GM12878 (cell line): ENCODE measurements around the gene WDR59. TPM values are rescaled to one million over a fixed set of nuclear protein-coding genes. Genes with fewer than 3 reads are reported as not detected.
A peak's percentile ranks its signal among the peaks of the same experiment; 100 is the strongest.

Experiments
- ATAC-seq: fragments of 200-7000 bp; cut with Tn5 transposase; 3 replicates; pipeline ENCODE4 v1.9.1; 2020; ENCODE audit warnings: mild to moderate bottlenecking, moderate library complexity
- BruUV-seq: library from RNA; stranded (reverse); fragments of 400-500 nt; replicated peaks from 2 replicates; lab custom pipeline; 2021; lab: Mats Ljungman, UMichigan
- CTCF ChIA-PET: fragments of 300-600 bp; sonication (Branson Sonifier 250); formaldehyde crosslinking; extraction: SDS; loops from one replicate; lab custom pipeline; 2021; ENCODE audit warnings: inconsistent platforms; lab: Yijun Ruan, JAX
- POLR2A ChIA-PET: fragments of 350-600 bp; formaldehyde crosslinking; extraction: SDS; loops from one replicate; lab custom pipeline; 2021; ENCODE audit warnings: inconsistent platforms; lab: Charles Lee
- RAD21 ChIA-PET: fragments of 300-600 bp; sonication (Branson Sonifier 250); formaldehyde crosslinking; loops from one replicate; lab custom pipeline; 2023; ENCODE audit warnings: antibody characterized with exemption; ENCODE audit not compliant: unreplicated experiment; lab: Charles Lee
- SMC1A ChIA-PET: fragments of 300-600 bp; sonication (Branson Sonifier 250); formaldehyde crosslinking; loops from one replicate; lab custom pipeline; 2023; ENCODE audit not compliant: unreplicated experiment, uncharacterized antibody; lab: Charles Lee
- DNase-seq: peaks from one replicate; pipeline ENCODE4 v3.0.0-alpha.2; 2011; ENCODE audit warnings: low read depth, low spot score
- FAIRE-seq: peaks from 3 replicates; lab custom pipeline; 2011; peaks lifted over from hg19 to GRCh38; lab: Jason Lieb, UNC
- H2AFZ ChIP-seq: 2 replicates; pipeline ENCODE4 v1.6.0; 2011; ENCODE audit warnings: low read depth, low read length, control low read depth; ENCODE audit not compliant: control insufficient read depth
- H3K27ac ChIP-seq: 2 replicates; pipeline ENCODE4 v1.5.1; 2011; ENCODE audit warnings: control low read depth; ENCODE audit not compliant: control insufficient read depth, insufficient read depth
- H3K27me3 ChIP-seq, 2 experiments: replicated peaks in 1 of 2; 2 replicates each; pipeline versions ENCODE4 v1.6.0 to v1.6.1; 2011; ENCODE audit warnings: low read length in 1 of 2; ENCODE audit not compliant: control insufficient read depth in 2 of 2, insufficient read depth in 2 of 2
- H3K36me3 ChIP-seq, 2 experiments: 2 replicates each; pipeline ENCODE4 v1.5.1; 2011; ENCODE audit warnings: low read length in 1 of 2; ENCODE audit not compliant: control insufficient read depth in 2 of 2, insufficient read depth in 2 of 2
- H3K4me1 ChIP-seq: 2 replicates; pipeline ENCODE4 v1.6.1; 2011; ENCODE audit warnings: mild to moderate bottlenecking, low read length, moderate library complexity, mixed read lengths; ENCODE audit not compliant: control insufficient read depth, insufficient read depth
- H3K4me2 ChIP-seq: 2 replicates; pipeline ENCODE4 v1.6.0; 2011; ENCODE audit warnings: control low read depth; ENCODE audit not compliant: control insufficient read depth, insufficient read depth
- H3K4me3 ChIP-seq: fragments of 200-600 bp; sonication (generic); 2 replicates; pipeline ENCODE4 v1.5.1; 2016
- H3K79me2 ChIP-seq: 2 replicates; pipeline ENCODE4 v1.6.0; 2011; ENCODE audit warnings: low read length; ENCODE audit not compliant: control insufficient read depth, insufficient read depth
- H3K9ac ChIP-seq: 2 replicates; pipeline ENCODE4 v1.8.0; 2011; ENCODE audit warnings: low read length, control low read depth, mixed read lengths; ENCODE audit not compliant: control insufficient read depth, insufficient read depth
- H3K9me3 ChIP-seq: replicated peaks from 3 replicates; pipeline ENCODE4 v1.5.1; 2011; ENCODE audit warnings: mild to moderate bottlenecking, low read length; ENCODE audit not compliant: control insufficient read depth, insufficient read depth
- H4K20me1 ChIP-seq: 2 replicates; pipeline ENCODE4 v1.6.0; 2011; ENCODE audit not compliant: control insufficient read depth, insufficient read depth
- CEBPZ ChIP-seq: fragments of 150-350 bp; IDR thresholded peaks from 2 replicates; pipeline ENCODE4 v1.6.1; 2016; ENCODE audit warnings: low read depth, low read length
- ETV6 ChIP-seq, 2 experiments: fragments of 450-650 bp in 1 of 2; IDR thresholded peaks in 1 of 2; conservative IDR thresholded peaks in 1 of 2; 2 replicates each; pipeline ENCODE4 v1.6.1; 2014; ENCODE audit warnings: antibody characterized with exemption in 1 of 2, borderline replicate concordance in 1 of 2, low read depth in 1 of 2, mild to moderate bottlenecking in 1 of 2, moderate library complexity in 1 of 2
- EZH2 ChIP-seq: IDR thresholded peaks from 2 replicates; pipeline ENCODE4 v1.6.1; 2012; ENCODE audit warnings: low read depth, mild to moderate bottlenecking, control low read depth, inconsistent platforms, low read length, borderline replicate concordance; ENCODE audit not compliant: control insufficient read depth
- HCFC1 ChIP-seq: fragments of 150-350 bp; IDR thresholded peaks from 2 replicates; pipeline ENCODE4 v1.6.1; 2014; ENCODE audit warnings: low read length
- JUNB ChIP-seq: IDR thresholded peaks from 2 replicates; pipeline ENCODE4 v1.6.1; 2016; ENCODE audit warnings: antibody characterized with exemption, mild to moderate bottlenecking
- KDM1A ChIP-seq: fragments of 200-600 bp; sonication (generic); IDR thresholded peaks from 2 replicates; pipeline ENCODE4 v1.6.1; 2016; ENCODE audit warnings: borderline replicate concordance
- POU2F2 ChIP-seq: IDR thresholded peaks from 3 replicates; pipeline ENCODE4 v1.6.1; 2011; ENCODE audit warnings: low read depth, mild to moderate bottlenecking, low read length, borderline replicate concordance
- RUNX3 ChIP-seq: IDR thresholded peaks from 2 replicates; pipeline ENCODE4 v1.6.1; 2012; ENCODE audit warnings: low read length, inconsistent platforms
- SMC3 ChIP-seq: IDR thresholded peaks from 2 replicates; pipeline ENCODE4 v1.6.1; 2011; ENCODE audit warnings: low read length, improper control_type of control experiment, borderline replicate concordance
- SRF ChIP-seq, 2 experiments: IDR thresholded peaks; 2 replicates each; pipeline ENCODE4 v1.6.1; 2011; ENCODE audit warnings: low read depth in 2 of 2, low read length in 2 of 2, mild to moderate bottlenecking in 1 of 2, moderate library complexity in 1 of 2
- SUPT20H ChIP-seq: IDR thresholded peaks from 2 replicates; pipeline ENCODE4 v1.6.1; 2011; ENCODE audit warnings: low read depth, mild to moderate bottlenecking, low read length, moderate library complexity, borderline replicate concordance; ENCODE audit not compliant: control insufficient read depth
- ZNF207 ChIP-seq: fragments of 450-650 bp; IDR thresholded peaks from 2 replicates; pipeline ENCODE4 v1.6.1; 2014; ENCODE audit warnings: antibody characterized with exemption, mild to moderate bottlenecking, borderline replicate concordance
- WGBS: methylation state at CpG from one replicate; pipeline ENCODE4 v1.1.6; 2016; ENCODE audit warnings: low lambda C conversion rate; ENCODE audit not compliant: insufficient replicate concordance, insufficient coverage; ENCODE audit errors: missing lambda C conversion rate; 5-methylcytosine and 5-hydroxymethylcytosine counted together
- in situ Hi-C: fragments of 300-500 bp; cut with MboI; formaldehyde crosslinking; loops from 9 replicates; pipeline ENCODE4 v1.14.3; 2018; ENCODE audit warnings: mixed read lengths
- intact Hi-C: fragments of 100-400 bp; cut with micrococcal nuclease; formaldehyde crosslinking; loops from one replicate; pipeline ENCODE4 v1.14.2; 2022; ENCODE audit not compliant: unreplicated experiment
- polyA plus RNA-seq, 11 experiments: library from polyadenylated mRNA; depleted of rRNA in 4 of 11; unstranded in 6 of 11; stranded (reverse) in 5 of 11; fragments of >200 nt; fragmentation: Nextera tagmentation in 4 of 11; fragmentation: Illumina TruSeq in 1 of 11; extraction: Ambion mirVana in 4 of 11; extraction: Trizol in 1 of 11; gene quantifications; 1 replicate in 1 of 11; 2 replicates in 10 of 11; pipeline versions ENCODE4 v1.2.1 to v1.2.3, GENCODE V29; 2011 to 2016; ENCODE audit warnings: inconsistent platforms in 2 of 11, missing spikeins in 2 of 11, low read depth in 1 of 11
- total RNA-seq, 4 experiments: library from RNA; depleted of rRNA in 3 of 4; stranded (reverse); fragments of >200 nt in 3 of 4; fragmentation: Illumina TruSeq in 1 of 4; extraction: Trizol in 1 of 4; gene quantifications; 2 replicates each; pipeline versions ENCODE4 v1.2.1 to v1.2.3, GENCODE V29; 2013 to 2021
- TF ChIP-seq, protein P1 (sequence below): IDR thresholded peaks from 2 replicates; pipeline ENCODE4 v1.6.1; 2012; ENCODE audit warnings: low read depth, low read length, improper control_type of control experiment

The WDR59 gene
- total and polyA plus RNA-seq, 10 of the 15 experiments (the other 5 are each of a cell fraction or from before 2014, with no cell fraction given) = 9.7 to 78.4 (median 24.5) TPM

DNA sequence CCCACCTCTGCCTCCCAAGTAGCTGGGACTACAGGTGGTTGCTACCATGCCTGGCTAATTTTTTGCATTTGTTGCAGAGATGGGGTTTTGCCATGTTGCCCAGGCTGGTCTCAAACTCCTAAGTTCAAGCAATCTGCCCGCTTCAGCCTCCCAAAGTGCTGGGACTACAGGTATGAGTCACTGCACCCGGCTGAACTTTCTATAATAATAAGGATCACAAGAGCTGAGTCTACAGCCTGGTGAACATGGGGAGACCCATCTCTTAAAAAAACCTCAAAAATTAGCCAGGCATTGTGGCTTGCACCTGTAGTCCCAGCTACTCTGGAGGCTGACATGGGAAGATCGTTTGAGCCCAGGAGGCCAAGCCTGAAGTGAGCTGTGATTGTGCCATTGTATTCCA, 53.5 kb downstream of the WDR59 start:
- in situ Hi-C loops = no loop called here
- POLR2A ChIA-PET = no interaction called here
- no peak for DNase-seq

More for the DNA sequence above, 53.5 kb downstream of the WDR59 start:
- no peaks in the 10 kb centered on the region for H3K27me3 ChIP-seq
- peak; percentile 55; the same call in 1 of the 2 replicates for TF ChIP-seq JUNB
- no peak for TF ChIP-seq SMC3
- no peak for TF ChIP-seq HCFC1
- TF ChIP-seq POU2F2 = no peak
- no peak for TF ChIP-seq SRF (IDR thresholded peaks at IDR 0.05; ENCODE audit: low read depth in 2 of 2, low read length in 2 of 2)
- no peak for TF ChIP-seq ZNF207
- no peak for TF ChIP-seq SUPT20H
- TF ChIP-seq, protein P1, sequence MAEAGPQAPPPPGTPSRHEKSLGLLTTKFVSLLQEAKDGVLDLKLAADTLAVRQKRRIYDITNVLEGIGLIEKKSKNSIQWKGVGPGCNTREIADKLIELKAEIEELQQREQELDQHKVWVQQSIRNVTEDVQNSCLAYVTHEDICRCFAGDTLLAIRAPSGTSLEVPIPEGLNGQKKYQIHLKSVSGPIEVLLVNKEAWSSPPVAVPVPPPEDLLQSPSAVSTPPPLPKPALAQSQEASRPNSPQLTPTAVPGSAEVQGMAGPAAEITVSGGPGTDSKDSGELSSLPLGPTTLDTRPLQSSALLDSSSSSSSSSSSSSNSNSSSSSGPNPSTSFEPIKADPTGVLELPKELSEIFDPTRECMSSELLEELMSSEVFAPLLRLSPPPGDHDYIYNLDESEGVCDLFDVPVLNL = no peak
- no peak for TF ChIP-seq ETV6 (conservative IDR thresholded peaks at IDR 0.05 in 1 of 2, IDR thresholded peaks at IDR 0.05 in 1 of 2; ENCODE audit: borderline replicate concordance in 1 of 2, low read depth in 1 of 2)
- no peak for TF ChIP-seq EZH2
- no peak for TF ChIP-seq KDM1A
- peak; percentile 34 for TF ChIP-seq RUNX3
- no peak for TF ChIP-seq CEBPZ
- TF ChIP-seq, all 136 proteins: peak for 2
- BruUV-seq = no TSS peak
- no peak overlapping the region for H2AFZ ChIP-seq
- H3K4me3 ChIP-seq = no peak overlapping the region
- H3K9ac ChIP-seq = no peak overlapping the region
- ChIA-PET CTCF (interaction anchor here (0.6 to 1.5 kb wide), 3 partner anchors 177 to 701 kb away, joined by 3 read pairs; no protein-coding TSS in a partner anchor), RAD21 (interaction anchor here (0.8 to 2.5 kb wide), 2 partner anchors 39 to 180 kb away, joined by 3 to 12 read pairs; no protein-coding TSS in a partner anchor), SMC1A (interaction anchor here (1.8 kb wide), 1 partner anchor 12 kb away, joined by 5 read pairs; no protein-coding TSS in a partner anchor)
- no peaks in the 10 kb centered on the region for H4K20me1 ChIP-seq
- ATAC-seq (peak; percentile 63), FAIRE-seq (no peak)
- H3K27ac ChIP-seq = no peak overlapping the region
- intact Hi-C loops = no loop called here
- H3K79me2 ChIP-seq = no peaks in the 10 kb centered on the region
- no peaks in the 10 kb centered on the region for H3K4me1 ChIP-seq
- peaks cover 0 to 6% of the 10 kb centered on the region in 2 experiments; a peak in 2 of 4 replicates for H3K36me3 ChIP-seq
- H3K4me2 ChIP-seq = no peak overlapping the region
- 7% methylated on average over 3 of the region's 3 CpGs for WGBS
- no peaks in the 10 kb centered on the region for H3K9me3 ChIP-seq
